ENCODE data around the gene NID1. TPM values are rescaled to one million over a fixed set of nuclear protein-coding genes. Genes with fewer than 3 reads are reported as not detected.

NID1 gene
- total and polyA plus RNA-seq, 4 donors: 21.2 to 90.1 (median 55.2) TPM

DNA sequence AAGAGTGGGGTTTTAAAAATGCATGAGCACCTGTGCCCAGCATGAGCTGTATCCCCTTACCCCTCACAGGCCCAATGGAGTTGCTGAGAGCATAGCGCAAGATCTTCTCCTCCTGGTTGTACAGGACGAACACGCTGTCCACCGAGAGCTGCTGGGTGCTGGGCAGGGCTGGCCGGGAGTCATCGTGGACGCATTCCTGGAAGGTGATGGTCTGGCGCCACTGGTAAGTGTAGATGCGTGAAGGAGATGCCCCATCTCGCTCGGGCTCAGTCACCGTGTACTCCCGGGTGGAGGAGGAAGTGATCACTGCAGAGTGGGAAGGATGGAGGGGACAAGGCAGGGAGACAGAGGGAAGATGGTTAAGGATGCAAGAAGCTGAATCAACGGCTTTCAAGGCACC, 39.1 kb downstream of the NID1 start:
- H3K27me3 ChIP-seq (ENCODE audit: control insufficient read depth in 4 of 4, insufficient read depth in 4 of 4, low read length in 3 of 4): no peaks in the 10 kb centered on the region
- no peaks in the 10 kb centered on the region for H3K9me3 ChIP-seq (ENCODE audit: control insufficient read depth in 4 of 4, low read length in 3 of 4)
- no peak for DNase-seq (ENCODE audit: low spot score)
- peaks cover 0 to under 1% (median 0%) of the 10 kb centered on the region in 4 donors for H3K4me1 ChIP-seq (ENCODE audit: control insufficient read depth in 4 of 4, insufficient read depth in 4 of 4, low read length in 3 of 4)
- peaks cover 13 to 79% (median 59%) of the 10 kb centered on the region in 4 donors for H3K36me3 ChIP-seq (ENCODE audit: control insufficient read depth in 4 of 4, insufficient read depth in 3 of 4, low read depth in 1 of 4, low read length in 3 of 4)
- H3K4me3 ChIP-seq (ENCODE audit: low read depth in 1 of 3, low read length in 3 of 3): no peak overlapping the region
- H3K9ac ChIP-seq (ENCODE audit: low read depth in 1 of 2, low read length in 2 of 2): no peak overlapping the region
- WGBS: 97% methylated on average over 14 of the region's 14 CpGs
- no peak for TF ChIP-seq GABPA (IDR thresholded peaks at IDR 0.05 in 1 of 2, conservative IDR thresholded peaks at IDR 0.05 in 1 of 2)
- TF ChIP-seq, protein P1, sequence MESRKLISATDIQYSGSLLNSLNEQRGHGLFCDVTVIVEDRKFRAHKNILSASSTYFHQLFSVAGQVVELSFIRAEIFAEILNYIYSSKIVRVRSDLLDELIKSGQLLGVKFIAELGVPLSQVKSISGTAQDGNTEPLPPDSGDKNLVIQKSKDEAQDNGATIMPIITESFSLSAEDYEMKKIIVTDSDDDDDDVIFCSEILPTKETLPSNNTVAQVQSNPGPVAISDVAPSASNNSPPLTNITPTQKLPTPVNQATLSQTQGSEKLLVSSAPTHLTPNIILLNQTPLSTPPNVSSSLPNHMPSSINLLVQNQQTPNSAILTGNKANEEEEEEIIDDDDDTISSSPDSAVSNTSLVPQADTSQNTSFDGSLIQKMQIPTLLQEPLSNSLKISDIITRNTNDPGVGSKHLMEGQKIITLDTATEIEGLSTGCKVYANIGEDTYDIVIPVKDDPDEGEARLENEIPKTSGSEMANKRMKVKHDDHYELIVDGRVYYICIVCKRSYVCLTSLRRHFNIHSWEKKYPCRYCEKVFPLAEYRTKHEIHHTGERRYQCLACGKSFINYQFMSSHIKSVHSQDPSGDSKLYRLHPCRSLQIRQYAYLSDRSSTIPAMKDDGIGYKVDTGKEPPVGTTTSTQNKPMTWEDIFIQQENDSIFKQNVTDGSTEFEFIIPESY (IDR thresholded peaks at IDR 0.05): no peak
- no peak for TF ChIP-seq YY1 (IDR thresholded peaks at IDR 0.05)
- TF ChIP-seq, protein P2, sequence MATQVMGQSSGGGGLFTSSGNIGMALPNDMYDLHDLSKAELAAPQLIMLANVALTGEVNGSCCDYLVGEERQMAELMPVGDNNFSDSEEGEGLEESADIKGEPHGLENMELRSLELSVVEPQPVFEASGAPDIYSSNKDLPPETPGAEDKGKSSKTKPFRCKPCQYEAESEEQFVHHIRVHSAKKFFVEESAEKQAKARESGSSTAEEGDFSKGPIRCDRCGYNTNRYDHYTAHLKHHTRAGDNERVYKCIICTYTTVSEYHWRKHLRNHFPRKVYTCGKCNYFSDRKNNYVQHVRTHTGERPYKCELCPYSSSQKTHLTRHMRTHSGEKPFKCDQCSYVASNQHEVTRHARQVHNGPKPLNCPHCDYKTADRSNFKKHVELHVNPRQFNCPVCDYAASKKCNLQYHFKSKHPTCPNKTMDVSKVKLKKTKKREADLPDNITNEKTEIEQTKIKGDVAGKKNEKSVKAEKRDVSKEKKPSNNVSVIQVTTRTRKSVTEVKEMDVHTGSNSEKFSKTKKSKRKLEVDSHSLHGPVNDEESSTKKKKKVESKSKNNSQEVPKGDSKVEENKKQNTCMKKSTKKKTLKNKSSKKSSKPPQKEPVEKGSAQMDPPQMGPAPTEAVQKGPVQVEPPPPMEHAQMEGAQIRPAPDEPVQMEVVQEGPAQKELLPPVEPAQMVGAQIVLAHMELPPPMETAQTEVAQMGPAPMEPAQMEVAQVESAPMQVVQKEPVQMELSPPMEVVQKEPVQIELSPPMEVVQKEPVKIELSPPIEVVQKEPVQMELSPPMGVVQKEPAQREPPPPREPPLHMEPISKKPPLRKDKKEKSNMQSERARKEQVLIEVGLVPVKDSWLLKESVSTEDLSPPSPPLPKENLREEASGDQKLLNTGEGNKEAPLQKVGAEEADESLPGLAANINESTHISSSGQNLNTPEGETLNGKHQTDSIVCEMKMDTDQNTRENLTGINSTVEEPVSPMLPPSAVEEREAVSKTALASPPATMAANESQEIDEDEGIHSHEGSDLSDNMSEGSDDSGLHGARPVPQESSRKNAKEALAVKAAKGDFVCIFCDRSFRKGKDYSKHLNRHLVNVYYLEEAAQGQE (IDR thresholded peaks at IDR 0.05): no peak
- TF ChIP-seq EGR1 (IDR thresholded peaks at IDR 0.05; ENCODE audit: low read depth in 2 of 2): no peak
- TF ChIP-seq, protein P3, sequence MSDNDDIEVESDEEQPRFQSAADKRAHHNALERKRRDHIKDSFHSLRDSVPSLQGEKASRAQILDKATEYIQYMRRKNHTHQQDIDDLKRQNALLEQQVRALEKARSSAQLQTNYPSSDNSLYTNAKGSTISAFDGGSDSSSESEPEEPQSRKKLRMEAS (IDR thresholded peaks at IDR 0.05): no peak
- TF ChIP-seq NR2F2 (IDR thresholded peaks at IDR 0.05): no peak
- TF ChIP-seq, protein P4, sequence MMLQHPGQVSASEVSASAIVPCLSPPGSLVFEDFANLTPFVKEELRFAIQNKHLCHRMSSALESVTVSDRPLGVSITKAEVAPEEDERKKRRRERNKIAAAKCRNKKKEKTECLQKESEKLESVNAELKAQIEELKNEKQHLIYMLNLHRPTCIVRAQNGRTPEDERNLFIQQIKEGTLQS (IDR thresholded peaks at IDR 0.05): no peak
- TF ChIP-seq FOXA2 (IDR thresholded peaks at IDR 0.05): no peak
- no peak for TF ChIP-seq TAF1 (conservative IDR thresholded peaks at IDR 0.05)
- TF ChIP-seq FOXA1 (IDR thresholded peaks at IDR 0.05): no peak
- no peak for TF ChIP-seq HNF4G (IDR thresholded peaks at IDR 0.05)
- TF ChIP-seq RXRA (IDR thresholded peaks at IDR 0.05): no peak
- TF ChIP-seq, protein P5, sequence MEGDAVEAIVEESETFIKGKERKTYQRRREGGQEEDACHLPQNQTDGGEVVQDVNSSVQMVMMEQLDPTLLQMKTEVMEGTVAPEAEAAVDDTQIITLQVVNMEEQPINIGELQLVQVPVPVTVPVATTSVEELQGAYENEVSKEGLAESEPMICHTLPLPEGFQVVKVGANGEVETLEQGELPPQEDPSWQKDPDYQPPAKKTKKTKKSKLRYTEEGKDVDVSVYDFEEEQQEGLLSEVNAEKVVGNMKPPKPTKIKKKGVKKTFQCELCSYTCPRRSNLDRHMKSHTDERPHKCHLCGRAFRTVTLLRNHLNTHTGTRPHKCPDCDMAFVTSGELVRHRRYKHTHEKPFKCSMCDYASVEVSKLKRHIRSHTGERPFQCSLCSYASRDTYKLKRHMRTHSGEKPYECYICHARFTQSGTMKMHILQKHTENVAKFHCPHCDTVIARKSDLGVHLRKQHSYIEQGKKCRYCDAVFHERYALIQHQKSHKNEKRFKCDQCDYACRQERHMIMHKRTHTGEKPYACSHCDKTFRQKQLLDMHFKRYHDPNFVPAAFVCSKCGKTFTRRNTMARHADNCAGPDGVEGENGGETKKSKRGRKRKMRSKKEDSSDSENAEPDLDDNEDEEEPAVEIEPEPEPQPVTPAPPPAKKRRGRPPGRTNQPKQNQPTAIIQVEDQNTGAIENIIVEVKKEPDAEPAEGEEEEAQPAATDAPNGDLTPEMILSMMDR (IDR thresholded peaks at IDR 0.05; ENCODE audit: low read depth, low read length, missing input control): no peak
- TF ChIP-seq JUND (IDR thresholded peaks at IDR 0.05): no peak
- TF ChIP-seq SP1 (IDR thresholded peaks at IDR 0.05): no peak
- no peak for TF ChIP-seq HNF4A (conservative IDR thresholded peaks at IDR 0.05)
- no peak for TF ChIP-seq RAD21 (IDR thresholded peaks at IDR 0.05)
- no peak overlapping the region for H3K27ac ChIP-seq (ENCODE audit: low read depth in 1 of 2, low read length in 2 of 2)
